Right kidney (tissue), 1 donor: ENCODE results near the gene ZFP1.

ENCODE experiments used
- DNase-seq: peaks from one replicate; pipeline ENCODE4 v3.0.0-alpha.2; 2016

ZFP1 gene

DNA sequence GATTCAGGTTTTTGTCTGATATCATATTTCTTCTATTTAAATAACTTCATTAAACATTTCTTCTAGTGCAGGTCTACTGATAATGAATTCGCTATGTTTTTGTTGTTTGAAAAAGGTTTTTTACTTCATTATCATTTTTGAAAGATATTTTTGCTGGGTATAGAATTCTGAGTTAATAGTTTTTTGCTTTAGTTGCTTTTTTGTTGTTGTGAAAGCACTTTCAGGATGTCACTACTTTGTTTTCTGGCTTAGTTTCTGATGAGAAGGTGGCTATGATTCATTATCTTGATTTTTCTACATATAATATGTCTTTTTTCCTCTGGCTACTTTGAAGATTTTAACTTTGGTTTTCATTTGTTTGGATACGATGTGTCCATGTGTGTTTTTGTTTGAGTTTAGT lies 3.5 kb downstream of the ZFP1 start:
- DNase-seq: no peak

DNA sequence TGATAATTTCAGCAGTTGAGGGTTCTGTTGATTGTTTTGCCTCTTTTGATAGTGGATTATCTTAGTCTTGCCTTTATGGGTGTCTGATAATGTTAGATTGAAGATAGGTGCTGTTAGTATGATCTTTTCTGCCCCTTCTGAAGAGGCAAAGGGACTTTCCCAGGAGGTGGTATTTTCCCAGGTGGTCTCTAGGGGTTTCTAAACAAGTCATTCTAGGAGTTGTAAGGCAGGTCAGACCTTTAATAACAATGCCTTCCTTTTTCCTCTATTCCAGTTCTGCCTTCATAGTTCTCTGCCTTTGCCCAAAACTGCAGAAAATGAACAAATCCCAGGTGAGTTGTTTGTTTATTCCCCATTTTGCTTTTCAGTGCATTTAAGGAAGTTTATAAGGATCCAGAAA lies 4.3 kb downstream of the ZFP1 start:
- DNase-seq: no peak

DNA sequence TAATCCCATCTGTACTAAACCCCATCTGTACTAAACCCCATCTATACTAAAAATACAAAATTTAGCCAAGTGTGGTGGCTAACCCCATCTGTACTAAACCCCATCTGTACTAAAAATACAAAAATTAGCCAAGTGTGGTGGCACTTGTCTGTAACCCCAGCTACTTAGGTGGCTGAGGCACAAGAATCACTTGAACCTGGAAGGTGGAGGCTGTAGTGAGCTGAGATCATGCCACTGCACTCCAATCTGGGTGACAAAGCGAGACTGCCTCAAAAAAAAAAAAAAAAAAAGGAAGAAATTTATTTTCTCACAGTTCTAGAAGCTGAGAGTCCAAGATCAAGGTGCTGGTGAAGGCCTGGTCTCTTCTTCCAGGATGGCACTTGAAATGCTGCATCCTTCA lies 12.1 kb downstream of the ZFP1 start:
- DNase-seq: no peak

DNA sequence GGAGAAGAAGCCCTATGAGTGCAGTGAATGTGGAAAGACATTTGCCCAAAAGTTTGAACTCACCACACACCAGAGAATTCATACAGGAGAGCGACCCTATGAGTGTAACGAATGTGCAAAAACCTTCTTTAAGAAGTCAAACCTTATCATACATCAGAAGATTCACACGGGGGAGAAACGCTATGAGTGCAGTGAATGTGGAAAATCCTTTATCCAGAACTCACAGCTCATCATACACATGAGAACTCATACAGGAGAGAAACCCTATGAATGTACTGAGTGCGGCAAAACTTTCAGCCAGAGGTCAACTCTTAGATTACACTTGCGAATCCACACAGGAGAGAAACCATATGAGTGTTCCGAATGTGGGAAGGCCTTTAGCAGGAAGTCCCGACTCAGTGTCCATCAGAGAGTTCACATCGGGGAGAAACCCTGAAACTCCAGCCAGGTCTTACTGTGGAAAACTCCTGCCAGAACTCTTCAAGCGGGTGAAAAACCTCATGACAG lies 21.6 kb downstream of the ZFP1 start:
- no peak for DNase-seq

DNA sequence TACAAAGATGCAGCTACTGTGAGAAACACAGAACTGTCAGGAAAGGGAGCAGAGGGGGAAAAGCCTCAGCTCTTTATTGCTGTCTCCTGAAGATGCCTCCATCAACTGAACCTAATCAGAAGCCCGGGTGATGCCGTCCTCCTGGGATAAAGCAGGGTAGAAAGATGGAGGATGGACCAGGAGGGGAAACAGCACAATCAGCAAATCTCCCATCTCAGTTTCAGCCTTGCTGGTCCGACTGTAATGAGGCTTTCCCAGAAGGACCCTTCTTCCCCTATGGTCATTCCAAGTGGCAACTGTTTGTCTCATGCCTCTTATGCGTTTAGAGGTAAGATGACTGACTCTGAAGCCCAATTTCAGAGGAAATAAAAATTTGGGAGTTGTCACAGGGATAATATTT lies 24.3 kb downstream of the ZFP1 start:
- DNase-seq: no peak

DNA sequence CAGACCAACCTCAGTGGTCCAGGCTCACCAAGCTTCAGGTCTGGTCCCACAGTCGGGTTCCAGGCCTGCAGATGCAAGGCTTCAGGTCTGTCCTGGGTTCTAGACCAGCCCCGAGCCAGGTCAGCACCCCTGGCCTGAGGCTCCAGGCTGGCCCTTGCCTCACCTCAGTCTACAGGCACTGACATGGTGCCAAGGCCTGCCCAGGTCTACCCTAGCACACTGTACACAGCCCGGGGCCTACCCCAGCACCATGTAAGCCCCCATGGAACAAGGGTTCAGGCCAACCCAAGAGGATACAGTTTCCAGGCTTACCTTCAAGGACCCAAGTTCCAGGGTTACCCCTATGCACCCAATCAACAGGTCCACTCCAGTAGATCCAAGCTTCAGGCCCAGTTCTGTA lies 26.8 kb downstream of the ZFP1 start:
- DNase-seq: no peak

DNA sequence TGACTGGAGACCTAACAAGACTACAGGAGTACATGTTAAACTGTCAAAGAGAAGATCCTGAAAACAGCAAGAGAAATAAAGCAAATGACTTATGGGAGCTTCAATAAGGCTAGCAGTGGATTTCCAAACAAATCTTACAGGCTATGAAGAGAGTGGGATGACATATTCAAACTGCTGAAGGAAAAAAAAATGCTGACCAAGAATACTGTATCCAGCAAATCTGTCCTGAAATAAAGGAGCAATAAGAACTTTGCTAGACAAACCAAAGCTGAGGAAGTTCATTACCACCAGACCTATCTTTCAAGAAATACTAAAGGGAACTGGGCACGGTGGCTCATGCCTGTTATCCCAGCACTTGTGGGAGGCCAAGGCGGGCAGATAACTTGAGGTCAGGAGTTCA lies 28.6 kb downstream of the ZFP1 start:
- DNase-seq: no peak

DNA sequence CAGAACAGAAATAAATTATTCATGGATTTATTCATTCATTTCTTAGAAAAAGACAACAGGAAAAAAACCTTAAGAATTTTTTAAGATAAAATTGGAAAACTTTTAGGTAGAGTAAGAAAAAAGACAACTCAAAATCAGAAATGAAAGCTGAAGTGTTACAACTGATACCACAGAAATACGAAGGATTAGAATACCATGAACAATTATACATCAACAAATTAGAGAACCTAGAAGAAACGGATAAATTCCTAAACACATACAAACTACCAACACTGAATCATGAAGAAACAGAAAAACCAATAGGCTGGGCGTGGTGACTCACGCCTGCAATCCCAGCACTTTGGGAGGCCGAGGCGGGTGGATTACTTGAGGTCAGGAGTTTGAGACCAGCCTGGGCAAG lies 30.9 kb downstream of the ZFP1 start:
- DNase-seq: no peak

DNA sequence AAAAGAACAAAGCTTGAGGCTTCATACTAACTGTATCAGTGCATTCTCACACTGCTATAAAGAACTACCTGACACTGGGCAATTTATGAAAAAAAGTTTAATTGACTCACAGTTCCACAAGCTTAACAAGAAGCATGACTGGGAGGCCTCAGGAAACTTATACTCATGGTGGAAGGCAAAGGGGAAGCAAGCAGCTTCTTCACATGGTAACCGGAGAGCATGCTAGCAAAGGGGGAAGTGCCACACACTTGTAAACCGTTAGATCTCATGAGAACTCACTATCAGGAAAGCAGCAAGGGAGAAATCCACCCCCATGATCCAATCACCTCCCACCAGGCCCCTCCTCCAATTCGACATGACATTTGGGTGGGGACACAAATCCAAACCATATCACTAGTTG lies 33.3 kb downstream of the ZFP1 start:
- DNase-seq: no peak

DNA sequence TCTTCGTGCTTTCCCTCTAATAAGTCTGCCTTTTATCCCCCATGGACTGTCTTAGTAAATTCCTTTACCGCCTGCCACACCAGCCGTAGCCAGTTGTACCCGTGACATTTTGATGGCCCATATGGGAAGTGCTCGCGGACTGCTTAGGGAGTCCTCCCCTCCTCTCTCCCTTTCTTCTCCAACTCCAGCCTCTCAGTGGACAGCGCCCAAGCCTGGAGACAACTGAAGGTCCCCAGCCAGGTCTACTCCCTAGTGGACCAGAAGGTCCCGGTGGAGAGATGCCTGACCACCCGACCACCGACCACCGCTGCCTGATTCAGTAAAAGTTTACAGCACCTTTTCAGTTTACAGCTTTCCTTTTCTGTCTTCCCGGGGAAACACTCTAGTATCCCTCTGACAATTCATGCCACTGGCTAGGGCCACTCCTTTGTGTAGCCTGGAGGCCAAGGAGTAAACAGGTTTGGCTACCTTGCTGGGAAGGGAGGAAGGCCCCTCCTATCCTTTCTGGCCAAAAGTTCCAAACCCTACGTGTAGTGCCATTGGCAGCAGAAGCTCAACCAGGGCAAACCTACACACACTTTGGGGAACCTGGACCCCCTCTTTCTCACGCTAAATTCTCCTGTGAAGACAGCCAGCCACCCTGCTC lies 40.6 kb downstream of the ZFP1 start:
- DNase-seq: no peak

DNA sequence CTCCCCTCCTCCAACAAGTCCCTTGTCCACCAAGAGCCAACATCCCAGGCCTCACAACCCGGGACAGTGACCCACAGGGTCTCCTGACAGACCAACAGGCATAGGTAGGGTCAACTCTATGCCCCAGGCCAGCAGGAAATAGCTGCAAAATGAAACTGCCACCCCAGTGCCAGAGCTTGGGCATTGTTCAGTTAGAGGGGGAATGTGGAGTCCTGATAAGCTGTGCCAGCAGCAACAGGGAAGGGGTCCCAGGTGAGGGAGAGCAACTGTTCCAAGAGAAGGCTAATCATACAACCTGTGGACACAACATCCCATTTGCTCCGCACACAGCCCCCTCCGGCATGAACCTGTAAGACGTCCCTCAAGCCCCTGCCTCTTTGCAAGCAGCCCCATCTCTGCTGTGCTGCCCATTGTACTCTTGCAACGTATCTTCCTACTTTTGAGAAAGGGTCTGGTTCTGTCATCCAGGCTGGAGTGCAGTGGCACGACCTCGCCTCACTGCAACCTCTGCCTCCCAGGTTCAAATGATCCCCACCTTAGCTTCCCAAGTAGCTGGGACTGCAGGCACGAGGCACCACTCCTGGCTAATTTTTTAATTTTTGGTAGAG lies 41.4 kb downstream of the ZFP1 start:
- no peak for DNase-seq

DNA sequence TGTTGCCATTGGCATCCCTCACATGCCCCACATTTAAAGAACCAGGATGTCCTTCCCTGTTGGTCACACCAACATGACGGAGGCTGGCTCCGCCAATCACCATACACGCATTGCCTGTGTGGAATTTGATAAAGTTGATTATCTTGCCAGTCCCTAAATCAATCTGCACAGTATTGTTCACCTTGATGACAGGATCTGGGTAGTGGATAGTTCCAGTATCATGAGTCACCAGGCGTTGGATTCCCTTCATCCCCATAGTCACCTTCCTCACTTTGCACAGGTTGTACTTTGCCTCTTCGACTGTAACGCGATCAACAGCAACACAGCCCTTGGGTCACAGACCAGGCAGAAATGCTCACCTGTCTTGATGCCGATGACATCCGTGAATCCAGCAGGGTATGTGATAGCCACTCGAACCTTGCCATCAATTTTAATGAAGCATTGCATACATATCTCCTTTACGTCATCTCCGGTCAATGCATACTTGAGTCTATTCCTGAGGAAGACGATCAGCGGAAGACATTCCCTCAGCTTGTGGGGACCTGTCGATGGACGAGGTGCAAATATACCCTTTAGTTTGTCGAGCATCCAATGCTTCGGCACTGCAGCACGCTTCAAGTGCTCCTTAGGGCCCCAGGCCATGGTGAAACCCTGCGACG lies 44.4 kb downstream of the ZFP1 start:
- DNase-seq: no peak

DNA sequence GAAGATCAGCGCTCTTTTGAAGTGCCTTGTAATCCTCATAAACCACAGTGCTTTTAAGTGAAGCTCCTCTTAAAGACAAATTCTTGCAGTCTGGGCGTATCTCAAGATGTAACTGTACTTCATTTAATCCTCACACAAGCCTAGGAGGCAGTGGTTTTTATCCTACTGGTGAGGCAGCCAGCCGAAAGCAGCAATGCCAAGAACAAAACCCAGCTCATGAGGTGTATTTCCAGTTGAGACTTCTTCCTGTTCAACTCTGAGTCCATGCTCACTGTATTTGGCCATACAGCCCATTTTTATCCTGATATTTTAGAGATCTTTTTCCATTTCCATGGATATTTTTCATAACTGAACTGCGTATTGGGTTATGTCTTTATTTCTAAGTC lies 44.9 kb downstream of the ZFP1 start:
- DNase-seq: no peak

DNA sequence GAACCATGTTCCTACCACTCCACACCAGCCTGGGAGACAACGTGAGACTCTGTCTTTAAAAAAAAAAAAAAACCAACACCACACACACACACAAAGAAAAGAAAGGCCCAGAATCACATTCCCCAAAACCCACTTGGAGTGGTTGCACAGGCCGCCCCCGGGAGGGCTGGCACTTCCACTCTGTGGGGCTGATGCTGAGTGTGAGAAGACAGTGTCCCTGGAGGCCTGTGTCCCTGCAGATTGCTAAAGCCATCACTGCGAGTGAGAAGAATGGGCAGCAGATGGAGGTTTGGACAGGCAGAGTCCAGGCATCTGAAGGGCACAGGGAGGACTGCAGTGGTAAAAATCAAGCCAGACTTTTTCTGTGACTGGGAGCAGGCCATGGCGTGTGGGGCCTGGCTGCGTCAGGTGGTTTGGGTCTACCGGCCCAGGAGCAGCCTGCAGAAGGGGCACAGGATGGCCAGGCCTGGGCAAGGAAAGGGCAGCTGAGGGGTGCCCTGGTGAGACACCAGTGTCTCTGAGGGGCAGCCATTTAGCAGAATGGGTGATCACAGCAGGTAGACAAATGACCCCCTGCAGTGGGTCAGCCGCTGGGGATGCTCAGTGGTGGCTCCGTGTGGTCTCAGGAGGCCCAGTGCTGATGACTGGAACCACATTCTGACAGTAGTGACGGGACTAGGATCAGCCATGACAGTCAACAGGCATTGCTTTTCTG lies 45.6 kb downstream of the ZFP1 start:
- DNase-seq: no peak

DNA sequence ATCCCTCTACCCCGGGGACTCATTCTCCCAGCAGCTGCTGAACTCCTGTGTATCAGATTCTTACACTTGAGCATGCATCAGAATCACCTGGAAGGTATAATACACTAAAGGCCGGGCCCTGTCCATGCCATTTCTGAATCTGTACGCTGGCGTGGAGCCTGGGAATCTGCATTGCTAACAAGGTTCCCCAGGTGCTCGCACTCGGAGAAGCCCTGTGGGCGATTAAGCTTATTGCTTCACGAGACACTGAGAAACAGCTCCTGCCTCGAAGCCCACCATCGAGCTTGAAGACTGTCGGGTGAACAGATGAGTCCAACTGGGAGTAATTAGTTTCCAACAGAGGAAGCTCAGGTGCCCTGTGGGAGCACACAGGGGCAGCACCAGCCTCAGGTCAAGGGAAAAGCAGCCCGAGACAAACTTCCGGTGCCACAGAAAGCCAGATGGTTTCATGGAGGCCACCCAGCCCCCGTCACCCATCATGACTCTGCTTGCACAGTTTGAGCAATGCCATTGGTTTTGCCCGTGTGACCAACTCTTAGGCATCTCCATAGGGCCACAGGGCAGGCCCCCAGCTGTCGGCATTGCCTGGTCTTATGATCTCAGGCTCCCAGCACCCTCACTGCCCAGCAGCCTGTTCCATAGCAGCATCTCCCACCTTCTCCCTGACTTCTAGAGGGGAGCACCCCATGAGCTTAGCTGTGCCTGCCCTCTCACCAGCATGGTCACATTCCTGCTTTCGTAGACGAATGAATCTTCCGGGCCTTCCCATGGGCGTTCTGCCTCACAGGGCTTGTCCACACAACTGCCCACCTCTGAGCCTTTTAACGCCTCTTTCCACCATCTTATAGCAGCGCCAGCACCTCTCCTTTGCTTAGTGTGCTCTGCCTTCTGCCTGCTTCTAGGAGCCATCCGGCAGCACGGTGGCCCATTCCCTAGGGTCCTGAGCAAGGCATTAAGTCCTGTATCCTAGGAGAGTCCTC lies 47.8 kb downstream of the ZFP1 start:
- no peak for DNase-seq

DNA sequence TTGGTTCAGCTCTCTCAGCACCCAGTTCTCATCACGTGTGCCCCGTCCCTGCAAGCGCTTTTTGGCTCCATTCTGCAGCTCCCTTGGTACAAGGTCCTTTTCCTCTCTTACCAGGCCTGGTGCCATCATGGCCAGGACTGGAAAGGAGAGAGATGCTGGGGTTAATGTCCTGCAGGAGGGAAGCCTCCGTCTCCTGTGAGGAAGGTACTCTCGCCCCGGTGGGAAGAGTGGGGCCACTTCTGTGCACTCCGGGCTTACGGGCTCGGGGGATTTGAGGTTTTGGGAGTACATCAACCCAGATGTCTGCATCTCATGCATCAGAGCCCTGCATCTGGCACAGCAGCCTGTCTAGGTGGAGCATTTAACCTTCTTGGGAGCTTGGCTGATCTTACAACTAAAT lies 48.5 kb downstream of the ZFP1 start:
- no peak for DNase-seq

DNA sequence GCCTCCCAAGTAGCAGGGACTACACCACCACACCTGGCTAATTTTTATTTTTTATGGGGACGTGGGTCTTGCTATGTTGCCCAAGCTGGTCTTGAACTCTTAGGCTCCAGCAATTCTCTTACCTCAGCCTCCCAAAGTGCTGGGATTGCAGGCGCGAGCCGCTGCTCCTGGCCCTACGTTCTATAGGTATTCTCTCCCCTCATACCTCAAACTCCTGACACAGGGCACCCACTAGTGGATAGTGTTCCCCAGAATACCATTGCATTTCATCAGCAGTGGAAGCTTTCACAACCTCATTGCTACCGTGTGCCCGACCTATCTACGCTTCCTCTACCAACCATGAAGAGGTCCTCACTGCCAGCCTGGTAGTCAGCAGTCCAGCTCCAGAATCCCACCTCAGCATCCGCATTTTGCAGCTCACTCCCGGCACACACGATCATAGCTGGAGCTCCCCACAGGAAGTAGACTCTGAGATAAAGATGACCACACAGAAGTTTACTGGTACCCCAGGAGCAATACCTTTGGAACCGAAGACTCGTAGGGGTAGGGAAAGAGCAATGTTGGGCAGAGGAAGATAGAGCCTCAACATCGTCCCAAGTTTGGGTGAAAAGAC lies 49.3 kb downstream of the ZFP1 start:
- DNase-seq: no peak

DNA sequence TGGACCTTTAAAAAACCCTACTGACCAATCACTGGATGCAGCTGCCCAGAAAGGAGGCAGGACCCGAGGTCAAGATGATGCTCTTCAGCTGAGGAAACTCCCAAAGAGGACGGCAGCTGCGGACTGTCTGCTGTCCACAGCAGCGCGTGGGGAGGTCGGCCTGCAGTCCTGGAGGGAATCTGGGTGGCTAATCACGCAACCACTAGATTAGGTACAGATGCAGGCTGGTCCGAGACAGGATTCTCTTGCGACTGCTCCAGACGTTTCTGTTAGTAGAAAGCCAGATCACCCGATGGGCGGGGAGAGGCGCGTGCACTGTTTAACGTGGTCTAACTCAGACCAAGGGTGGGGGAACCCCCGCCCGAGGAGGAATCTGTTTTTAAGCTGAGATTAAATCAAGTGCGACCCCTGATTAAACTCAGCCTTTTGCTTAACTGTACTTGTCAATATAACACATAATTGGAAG lies 49.8 kb downstream of the ZFP1 start:
- DNase-seq: no peak

DNA sequence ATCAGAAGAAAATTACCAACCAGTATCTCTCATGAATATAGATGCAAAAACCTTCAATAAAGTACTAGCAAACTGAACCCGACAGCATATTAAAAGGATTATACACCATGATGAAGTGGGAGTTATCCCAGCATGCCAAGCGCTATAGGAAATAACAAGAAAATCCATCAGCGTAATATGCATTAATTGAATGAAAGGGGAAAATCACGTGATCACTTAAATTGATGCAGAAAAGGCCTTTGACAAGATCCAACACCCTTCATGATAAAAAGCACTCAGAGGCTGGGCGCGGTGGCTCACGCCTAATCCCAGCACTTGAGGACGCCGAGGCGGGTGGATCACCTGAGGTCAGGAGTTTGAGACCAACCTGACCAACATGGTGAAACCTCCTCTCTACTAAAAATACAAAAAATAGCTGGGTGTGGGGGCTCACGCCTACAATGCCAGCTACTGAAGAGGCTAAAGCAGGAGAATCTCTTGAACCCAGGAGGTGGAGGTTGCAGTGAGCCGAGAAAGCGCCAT lies 53.8 kb downstream of the ZFP1 start:
- no peak for DNase-seq

DNA sequence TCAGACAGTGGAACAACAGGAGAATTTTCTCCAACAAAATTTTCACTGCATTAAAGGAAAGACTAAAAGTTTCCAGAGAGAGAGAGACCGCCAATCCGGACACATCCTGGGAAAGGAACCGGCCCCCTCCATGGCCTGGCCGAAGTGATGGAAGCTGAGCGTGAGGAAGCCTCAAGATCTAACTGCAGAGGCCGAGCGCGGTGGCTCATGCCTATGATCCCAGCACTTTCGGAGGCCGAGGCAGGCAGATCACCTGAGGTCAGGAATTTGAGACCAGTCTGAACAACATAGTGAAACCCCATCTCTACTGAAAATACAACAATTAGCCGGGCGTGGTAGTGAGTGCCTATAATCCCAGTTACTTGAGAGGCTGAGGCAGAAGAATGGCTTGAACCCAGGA lies 54.8 kb downstream of the ZFP1 start:
- no peak for DNase-seq

DNA sequence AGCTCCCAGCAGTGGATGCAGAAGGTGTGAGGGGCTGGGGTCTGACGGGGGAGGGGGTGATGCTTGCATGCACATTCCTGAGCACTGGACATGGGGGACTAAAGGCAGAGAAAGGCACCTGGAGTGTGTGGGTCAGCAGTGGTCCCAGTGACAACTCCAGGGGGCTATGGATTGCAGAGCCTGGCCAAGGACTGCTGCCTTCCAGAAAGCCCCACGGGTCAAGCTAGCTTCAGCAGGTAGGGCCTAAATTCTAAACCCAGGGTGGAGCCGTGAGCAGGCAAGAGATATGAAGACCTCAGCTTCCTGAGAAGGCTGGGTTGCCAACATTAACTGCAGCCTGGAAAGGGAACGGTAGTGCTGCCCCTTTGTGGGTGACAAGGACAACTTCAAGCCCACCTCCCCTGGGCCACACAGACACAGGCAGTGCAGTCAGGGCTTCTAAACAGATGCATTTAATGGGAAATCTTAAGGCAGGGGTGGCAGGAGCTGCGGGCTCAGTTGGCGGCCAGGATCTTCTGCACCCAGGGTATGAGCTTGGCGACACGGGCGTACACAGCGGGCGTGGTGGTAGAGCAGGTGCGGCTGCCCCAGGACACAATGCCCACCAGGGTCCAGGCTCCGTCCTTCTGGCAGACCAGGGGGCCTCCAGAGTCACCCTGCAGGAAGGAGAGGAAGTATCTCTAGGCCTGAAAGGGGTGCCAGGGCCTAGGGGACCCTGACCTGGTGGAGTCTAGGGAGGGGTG lies 55.5 kb downstream of the ZFP1 start:
- no peak for DNase-seq
